ENCODE results near the gene ROR1. TPM values are rescaled to one million over a fixed set of nuclear protein-coding genes. Genes with fewer than 3 reads are reported as not detected.

ROR1 gene
- total RNA-seq, 2 donors from 2014 or later, result 12.9 to 40.8 TPM

- Histone ChIP-seq H3K36me3 (no peaks in the 10 kb centered on the region), H3K27me3 (no peaks in the 10 kb centered on the region), H3K4me3 (no peak overlapping the region), H3K27ac (no peak overlapping the region), H3K9me3 (no peaks in the 10 kb centered on the region), H3K4me1 (peaks cover 0 to 25% of the 10 kb centered on the region in 2 donors)
- DNase-seq (ENCODE audit: low spot score), result no peak
- no peak for TF ChIP-seq CTCF (IDR thresholded peaks at IDR 0.05)
Observed at GRCh38 chr1:64073705-64074104, 299.9 kb downstream of the ROR1 start.

GRCh38 chr1:64074767-64075166, 300.9 kb downstream of the ROR1 start:
- H3K27me3 ChIP-seq, result no peaks in the 10 kb centered on the region
- no peaks in the 10 kb centered on the region for H3K36me3 ChIP-seq
- H3K4me3 ChIP-seq, result no peak overlapping the region
- no peak for DNase-seq (ENCODE audit: low spot score)
- no peak overlapping the region for H3K27ac ChIP-seq
- no peaks in the 10 kb centered on the region for H3K9me3 ChIP-seq
- TF ChIP-seq CTCF (IDR thresholded peaks at IDR 0.05), result no peak
- peaks cover 0 to 25% of the 10 kb centered on the region in 2 donors for H3K4me1 ChIP-seq

DNA sequence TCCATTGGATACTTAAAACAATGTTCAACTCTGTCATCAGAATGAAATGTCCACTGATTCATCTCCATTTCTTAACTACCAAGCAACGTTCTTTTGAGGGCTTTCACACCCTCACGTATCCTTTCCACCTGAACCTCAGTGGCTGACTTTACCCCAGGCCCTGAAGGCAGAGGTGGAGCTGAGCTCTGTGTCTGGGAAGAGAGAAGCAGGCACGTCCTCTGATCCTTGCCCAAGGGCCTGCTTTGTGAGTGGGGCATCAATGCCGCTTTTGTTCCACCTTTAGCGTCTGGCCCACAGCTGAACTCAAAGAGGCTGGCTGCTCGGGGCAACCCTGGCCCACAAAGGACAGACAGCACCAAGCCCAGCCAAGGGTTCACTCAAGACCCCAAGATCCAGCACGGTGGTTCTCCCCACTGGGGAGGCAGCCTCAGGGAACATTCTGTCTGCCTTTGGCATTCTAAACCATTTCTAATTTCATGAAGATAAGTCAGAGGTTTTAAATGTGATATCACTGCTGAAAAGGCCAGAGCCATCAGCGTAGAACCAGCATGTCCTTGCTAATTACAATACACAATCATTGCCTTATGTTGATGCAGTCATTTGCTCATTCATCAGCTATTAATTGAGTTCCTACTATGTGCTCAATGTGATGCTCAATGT, 303.6 kb downstream of the ROR1 start:
- Histone ChIP-seq H3K27ac (no peak overlapping the region), H3K27me3 (no peaks in the 10 kb centered on the region), H3K36me3 (no peaks in the 10 kb centered on the region), H3K9me3 (no peaks in the 10 kb centered on the region), H3K4me1 (peaks cover 0 to 21% of the 10 kb centered on the region in 2 donors), H3K4me3 (no peak overlapping the region)
- TF ChIP-seq CTCF (IDR thresholded peaks at IDR 0.05), result no peak
- no peak for DNase-seq (ENCODE audit: low spot score)

- H3K9me3 ChIP-seq, result no peaks in the 10 kb centered on the region
- H3K36me3 ChIP-seq, result no peaks in the 10 kb centered on the region
- H3K27ac ChIP-seq, result no peak overlapping the region
- DNase-seq (ENCODE audit: low spot score), result no peak
- TF ChIP-seq CTCF (IDR thresholded peaks at IDR 0.05), result no peak
- H3K4me3 ChIP-seq, result no peak overlapping the region
- no peaks in the 10 kb centered on the region for H3K4me1 ChIP-seq
- no peaks in the 10 kb centered on the region for H3K27me3 ChIP-seq
Observed at GRCh38 chr1:64080941-64081562, 307.2 kb downstream of the ROR1 start.

GRCh38 chr1:64082459-64082858, 308.6 kb downstream of the ROR1 start:
- Histone ChIP-seq H3K4me1 (no peaks in the 10 kb centered on the region), H3K9me3 (no peaks in the 10 kb centered on the region), H3K27me3 (no peaks in the 10 kb centered on the region), H3K36me3 (no peaks in the 10 kb centered on the region), H3K4me3 (no peak overlapping the region), H3K27ac (no peak overlapping the region)
- TF ChIP-seq CTCF (IDR thresholded peaks at IDR 0.05), result no peak
- no peak for DNase-seq (ENCODE audit: low spot score)

All from right atrium auricular region (tissue), 2 donors.